Loucy (cell line): Measurements from ENCODE around the gene TMEM156.

Source experiments
- CTCF ChIP-seq: fragments of 200-600 bp; sonication (generic); conservative IDR thresholded peaks from 2 replicates; pipeline ENCODE4 v1.5.1; 2014; ENCODE audit warnings: mild to moderate bottlenecking, antibody characterized with exemption, low read length
- EZH2phosphoT487 ChIP-seq: fragments of 200-600 bp; IDR thresholded peaks from 2 replicates; pipeline ENCODE4 v1.6.1; 2018; ENCODE audit warnings: antibody characterized with exemption, mild to moderate bottlenecking, moderate library complexity, borderline replicate concordance

- TF ChIP-seq CTCF, result no peak
- TF ChIP-seq EZH2phosphoT487, result no peak
These were observed 5.7 kb upstream of the TMEM156 start for GRCh38 chr4:39037941-39038340.
